Stimulated activated CD4-positive, alpha-beta T cell treated with anti-CD3 and anti-CD28 coated beads, Interleukin-12 subunit alpha, Interleukin-12 subunit beta, amount 100 ng/mL, for 24 hours (primary cell): ENCODE data around the gene SFXN5.
"Not testable (repeated sequence)": the region's sequence is repeated elsewhere in the genome, so short reads cannot be mapped to it uniquely, and the experiment has no call there.

Experiments used
- DNase-seq, 2 experiments: peaks; one replicate each; pipeline ENCODE4 v3.0.0-alpha.2; 2020; ENCODE audit warnings: low read depth in 2 of 2

The SFXN5 gene

GRCh38 chr2:72923833-72924352 is 147.6 kb downstream of the SFXN5 start:
- no peak for DNase-seq

DNA sequence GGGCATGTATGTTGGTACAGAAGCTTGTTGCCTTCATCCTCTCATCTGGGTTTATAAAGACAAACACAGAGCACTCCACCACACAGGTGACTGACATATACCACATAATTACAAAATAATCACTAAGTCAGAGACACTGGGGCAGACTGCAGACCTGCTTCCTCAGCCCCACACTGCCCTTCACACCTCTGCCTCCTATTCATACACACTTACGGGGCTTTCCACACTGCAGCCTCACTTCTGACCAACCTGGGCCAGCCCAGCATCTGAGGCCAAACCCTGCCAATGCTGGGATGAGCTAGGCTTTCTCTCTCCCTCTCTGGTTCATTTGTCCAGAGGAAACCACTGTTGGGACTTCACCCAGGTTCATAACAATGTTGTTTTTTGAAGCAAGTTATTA is 149.7 kb downstream of the SFXN5 start:
- no peak for DNase-seq

DNA sequence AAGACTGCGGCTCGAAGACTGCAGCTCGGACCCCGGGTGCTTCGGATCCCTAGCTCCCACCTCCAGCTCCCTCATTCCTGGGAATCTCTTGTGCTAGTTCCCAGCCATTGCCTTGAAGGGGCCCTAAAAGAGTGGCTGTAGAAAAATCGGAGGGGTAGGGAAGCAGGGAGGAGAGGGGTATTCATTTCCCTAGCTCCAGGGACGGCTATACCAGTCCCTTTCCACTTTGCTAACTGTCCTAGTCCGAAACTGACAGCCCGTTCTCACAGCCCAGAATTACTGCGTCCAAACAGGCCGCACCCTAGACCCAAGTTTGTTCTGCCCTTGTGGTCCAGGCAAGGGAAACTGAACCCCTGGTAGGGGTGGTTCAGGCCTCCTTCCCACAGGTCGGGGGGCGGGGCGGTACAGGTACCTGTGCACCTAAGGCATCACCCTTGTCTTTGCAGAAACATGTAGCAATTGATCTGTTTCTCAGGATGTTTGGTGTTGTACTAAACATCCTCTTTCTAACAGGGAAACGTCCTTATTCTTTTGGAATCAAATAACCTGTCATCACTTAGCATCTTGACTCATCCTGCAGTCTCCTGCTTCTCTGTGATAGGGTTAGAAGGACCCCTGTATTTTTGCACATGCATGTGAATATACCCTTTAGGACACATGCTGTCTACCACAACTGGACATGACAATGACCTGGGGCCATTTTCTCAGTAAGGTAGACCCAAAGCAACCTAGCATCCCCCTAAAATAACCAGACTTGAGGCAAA is 150.2 kb downstream of the SFXN5 start:
- DNase-seq: no peak

GRCh38 chr2:72920318-72921087 is 151.0 kb downstream of the SFXN5 start:
- no peak for DNase-seq

- no peak for DNase-seq
Observed at GRCh38 chr2:72919414-72920317, 151.8 kb downstream of the SFXN5 start.

- DNase-seq: no peak
Observed at GRCh38 chr2:72917877-72918553, 153.5 kb downstream of the SFXN5 start.

GRCh38 chr2:72917138-72917876 is 154.2 kb downstream of the SFXN5 start, which contains the start of gene EMX1:
Gene EMX1, plus strand, starts transcription at chr2:72917519. Its CDS starts 334 bp downstream, at chr2:72917853.
- DNase-seq: peak in 1 of 2 experiments; percentile 29

DNA sequence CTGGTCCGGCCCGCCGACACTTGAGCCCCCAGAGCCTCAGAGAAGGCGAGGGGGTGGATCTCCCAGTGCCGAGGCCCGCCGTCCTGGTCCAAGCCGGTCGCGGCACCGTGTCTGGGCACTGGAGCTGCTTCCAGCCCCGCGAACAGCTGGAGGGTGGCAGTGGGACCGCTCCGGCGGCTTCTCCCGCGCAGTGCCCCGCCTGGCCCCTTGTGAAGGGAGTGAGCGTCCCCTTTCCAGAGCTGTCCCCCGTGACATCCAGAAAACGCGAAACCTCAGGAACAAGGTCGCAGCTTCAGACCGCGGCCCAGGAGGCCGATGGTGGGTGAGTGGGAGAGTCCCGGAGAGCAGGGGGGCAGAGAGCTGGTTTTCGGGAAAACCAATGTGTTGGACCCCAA is 154.8 kb downstream of the SFXN5 start:
- DNase-seq: no peak

GRCh38 chr2:72915907-72916742 is 155.4 kb downstream of the SFXN5 start:
- DNase-seq: peak in 1 of 2 experiments; percentile 40

DNA sequence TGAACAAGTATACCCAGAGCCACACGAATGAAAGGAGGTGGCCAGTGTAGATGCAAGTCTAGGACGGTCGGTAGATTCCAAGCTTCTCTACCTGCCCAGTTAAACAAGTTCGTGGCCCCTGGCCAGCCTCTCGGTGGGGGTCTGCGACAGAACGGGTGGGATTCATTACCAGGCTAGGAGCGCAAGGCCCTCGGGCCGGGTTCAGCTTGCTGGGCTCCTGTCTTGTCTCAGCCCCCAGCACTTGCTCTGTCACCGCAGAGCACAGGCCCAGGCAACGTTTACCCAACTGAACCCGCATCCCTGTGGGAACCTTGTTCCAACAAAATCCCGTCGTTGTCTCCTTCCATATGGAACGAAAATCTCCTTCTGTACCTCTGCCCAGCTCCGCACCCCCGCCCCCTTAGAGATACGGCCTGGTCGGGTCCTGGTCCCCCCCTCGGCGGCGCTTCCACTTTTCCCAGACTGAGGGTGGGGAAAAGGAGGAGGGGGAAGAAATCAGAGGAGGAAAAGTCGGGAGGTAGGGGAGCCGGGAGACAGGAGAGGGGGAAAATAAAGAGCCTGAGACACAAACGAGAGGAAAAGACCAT is 156.1 kb downstream of the SFXN5 start:
- DNase-seq: no peak

GRCh38 chr2:72914589-72915319 is 156.8 kb downstream of the SFXN5 start:
- DNase-seq: no peak

DNA sequence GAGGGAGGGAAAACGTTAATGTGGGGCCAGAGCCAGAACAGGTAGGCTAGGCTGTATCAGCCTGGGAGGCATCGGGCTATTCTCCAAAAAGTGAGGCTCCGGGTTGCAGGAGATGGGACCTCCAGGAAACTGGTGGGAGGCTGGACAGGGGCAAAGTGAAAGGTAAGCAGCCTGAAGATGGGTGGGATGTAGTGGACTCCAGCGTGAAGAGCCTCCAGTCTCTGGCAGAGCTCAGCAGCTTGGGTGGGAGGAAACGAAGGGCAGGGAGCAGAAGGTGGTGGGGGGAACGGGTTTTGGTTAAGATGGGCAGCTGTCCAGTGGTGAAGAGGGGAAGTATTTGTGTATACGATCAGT is 157.3 kb downstream of the SFXN5 start:
- no peak for DNase-seq

GRCh38 chr2:72913486-72914205 is 157.9 kb downstream of the SFXN5 start:
- DNase-seq: no peak

DNA sequence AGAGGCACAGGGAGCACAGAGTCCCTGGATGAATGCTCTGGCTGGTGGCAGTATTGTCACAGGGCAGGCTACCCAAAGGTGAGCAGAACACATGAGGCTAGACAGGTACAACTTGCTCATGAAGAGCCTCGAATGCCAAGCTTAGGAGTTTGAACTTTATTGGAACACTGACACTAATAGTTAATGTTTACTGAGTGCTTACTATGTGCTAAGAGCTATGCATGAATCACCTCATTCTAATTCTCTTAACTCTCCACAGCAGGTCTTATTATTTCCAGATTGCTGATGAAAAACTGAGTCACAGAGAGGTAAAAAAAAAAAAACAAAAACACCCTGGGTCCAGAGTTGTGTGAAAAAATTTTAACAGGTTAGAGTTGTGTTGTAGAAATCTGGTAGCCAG is 160.3 kb downstream of the SFXN5 start:
- no peak for DNase-seq

- no peak for DNase-seq
Observed at GRCh38 chr2:72908741-72909140, 162.8 kb downstream of the SFXN5 start.

- DNase-seq: not testable (repeated sequence)
Observed at GRCh38 chr2:72907369-72907768, 164.1 kb downstream of the SFXN5 start.

DNA sequence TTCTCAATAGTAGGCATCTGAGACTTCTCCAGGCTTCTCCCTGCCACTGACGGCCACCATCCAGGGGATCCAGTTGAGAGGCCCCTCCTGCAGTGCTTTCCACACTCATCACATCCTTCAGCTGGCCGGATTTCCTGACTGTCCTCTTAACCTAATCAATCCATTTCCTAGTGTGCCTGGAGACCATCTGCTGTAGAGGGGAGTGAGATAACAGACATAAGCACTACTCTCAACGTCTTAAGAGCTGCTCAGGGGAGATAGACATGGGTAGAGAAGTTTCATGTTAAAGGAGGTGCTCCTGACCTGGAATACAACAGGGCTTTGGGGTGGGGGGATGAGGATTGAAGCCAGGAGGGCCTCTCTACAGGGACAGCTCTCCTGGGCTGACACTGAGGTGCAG is 170.1 kb downstream of the SFXN5 start:
- DNase-seq: no peak
